Caco-2 (cell line): ENCODE measurements around the gene LRRC53. TPM values are rescaled to one million over a fixed set of nuclear protein-coding genes. Genes with fewer than 3 reads are reported as not detected.

ENCODE experiments used
- Bru-seq: library from RNA; stranded (reverse); fragments of 400-500 nt; gene quantifications from one replicate; lab custom pipeline; 2021; lab: Mats Ljungman, UMichigan
- BruChase-seq, 2 experiments: library from RNA; stranded (reverse); fragments of 400-500 nt; gene quantifications; one replicate each; lab custom pipeline; 2021; lab: Mats Ljungman, UMichigan
- BruUV-seq: library from RNA; stranded (reverse); fragments of 400-500 nt; replicated peaks from 2 replicates; lab custom pipeline; 2021; lab: Mats Ljungman, UMichigan
- CTCF ChIA-PET: fragments of 300-600 bp; sonication (Branson Sonifier 250); formaldehyde crosslinking; loops from one replicate; lab custom pipeline; 2022; ENCODE audit warnings: antibody characterized with exemption; lab: Charles Lee
- POLR2A ChIA-PET: fragments of 300-600 bp; sonication (Branson Sonifier 250); formaldehyde crosslinking; loops from one replicate; lab custom pipeline; 2022; ENCODE audit warnings: antibody characterized with exemption; lab: Charles Lee
- DNase-seq, 2 experiments: peaks; one replicate each; pipeline versions ENCODE4 v3.0.0 to v3.0.0-alpha.2; 2020 to 2022
- H3K27me3 ChIP-seq: replicated peaks from 2 replicates; pipeline ENCODE4 v1.6.0; 2011; ENCODE audit warnings: low read length; ENCODE audit not compliant: control insufficient read depth, insufficient read depth
- H3K36me3 ChIP-seq: 2 replicates; pipeline ENCODE4 v1.5.1; 2011; ENCODE audit warnings: low read length; ENCODE audit not compliant: control insufficient read depth, insufficient read depth
- H3K4me1 ChIP-seq: fragments of 250-450 bp; sonication (Bioruptor Pico); 2 replicates; pipeline ENCODE4 v1.5.1; 2020; ENCODE audit warnings: mild to moderate bottlenecking
- H3K4me3 ChIP-seq: 2 replicates; pipeline ENCODE4 v1.5.1; 2011; ENCODE audit warnings: low read depth, mild to moderate bottlenecking, control low read depth, low read length
- H3K9me3 ChIP-seq: fragments of 250-450 bp; sonication (Bioruptor Pico); 2 replicates; pipeline ENCODE4 v1.5.1; 2020; ENCODE audit warnings: mild to moderate bottlenecking, moderate library complexity
- H3K27ac Mint-ChIP-seq: one replicate; pipeline ENCODE4 v1.8.0; 2022; ENCODE audit warnings: mixed read lengths; ENCODE audit not compliant: unreplicated experiment
- H3K27me3 Mint-ChIP-seq: one replicate; pipeline ENCODE4 v1.8.0; 2022; ENCODE audit warnings: mixed read lengths; ENCODE audit not compliant: insufficient read depth, unreplicated experiment
- H3K36me3 Mint-ChIP-seq: one replicate; pipeline ENCODE4 v1.8.0; 2022; ENCODE audit warnings: mild to moderate bottlenecking, mixed read lengths; ENCODE audit not compliant: insufficient read depth, unreplicated experiment
- H3K4me1 Mint-ChIP-seq: one replicate; pipeline ENCODE4 v1.8.0; 2022; ENCODE audit warnings: low read depth, mixed read lengths; ENCODE audit not compliant: unreplicated experiment
- H3K4me3 Mint-ChIP-seq: one replicate; pipeline ENCODE4 v1.8.0; 2022; ENCODE audit warnings: mild to moderate bottlenecking, moderate library complexity, mixed read lengths; ENCODE audit not compliant: unreplicated experiment
- H3K9me3 Mint-ChIP-seq: one replicate; pipeline ENCODE4 v1.8.0; 2022; ENCODE audit warnings: mixed read lengths; ENCODE audit not compliant: unreplicated experiment
- CTCF ChIP-seq, 2 experiments: fragments of 200-600 bp in 1 of 2; IDR thresholded peaks; 1 replicate in 1 of 2; 2 replicates in 1 of 2; pipeline versions ENCODE4 v1.5.1 to v1.8.0; 2011 to 2022; ENCODE audit warnings: antibody characterized with exemption in 1 of 2, control low read depth in 1 of 2, inconsistent platforms in 1 of 2, low read depth in 1 of 2, low read length in 1 of 2, mild to moderate bottlenecking in 1 of 2, moderate library complexity in 1 of 2; ENCODE audit not compliant: insufficient read depth in 1 of 2, severe bottlenecking in 1 of 2, unreplicated experiment in 1 of 2
- intact Hi-C: fragments of 100-400 bp; cut with micrococcal nuclease; formaldehyde crosslinking; loops from one replicate; pipeline ENCODE4 v1.10.0; 2022; ENCODE audit not compliant: unreplicated experiment
- long read RNA-seq: library from polyadenylated mRNA; stranded (forward); transcript quantifications from one replicate; pipeline ENCODE4 v2.0.0, GENCODE V29; 2022
- total RNA-seq: library from RNA; stranded (reverse); gene quantifications from 2 replicates; pipeline ENCODE4 v1.2.3, GENCODE V29; 2022

LRRC53 gene
- total RNA-seq: not detected in 2 replicates
- Bru-seq, nascent RNA: not detected
- BruChase-seq, experiment 1, labeled RNA remaining after a 2-hour chase: percentile 2 among the genes with signal in this experiment
- BruChase-seq, experiment 2, labeled RNA remaining after a 6-hour chase: percentile 2 among the genes with signal in this experiment
- long read RNA-seq: 0 reads

GRCh38 chr1:74512170-74512915 is at the start of gene LRRC53:
LRRC53 (minus strand) TSS chr1:74512611; CDS start chr1:74483349, 29,262 bp downstream.
- no peak within 1 kb of the TSS for H3K4me3 Mint-ChIP-seq
- POLR2A ChIA-PET: no interaction called here

GRCh38 chr1:74549932-74550331 is 37.5 kb upstream of the LRRC53 start:
- intact Hi-C loops: no loop called here
- no peak for DNase-seq
- Mint-ChIP-seq H3K36me3 (no peaks in the 10 kb centered on the region), H3K9me3 (no peaks in the 10 kb centered on the region), H3K27ac (no peak overlapping the region), H3K4me3 (no peak overlapping the region), H3K4me1 (no peaks in the 10 kb centered on the region), H3K27me3 (peaks cover 17% of the 10 kb centered on the region)
- no peak overlapping the region for H3K4me3 ChIP-seq
- no TSS peak for BruUV-seq
- no peaks in the 10 kb centered on the region for H3K36me3 ChIP-seq
- H3K4me1 ChIP-seq: no peaks in the 10 kb centered on the region
- ChIA-PET POLR2A (no interaction called here), CTCF (interaction anchor here (0.6 kb wide), 1 partner anchor 40 kb away, joined by 4 read pairs; no protein-coding TSS in a partner anchor)
- no peaks in the 10 kb centered on the region for H3K9me3 ChIP-seq
- no peaks in the 10 kb centered on the region for H3K27me3 ChIP-seq
- TF ChIP-seq CTCF (IDR thresholded peaks at IDR 0.05; ENCODE audit: insufficient read depth in 1 of 2, low read depth in 1 of 2, low read length in 1 of 2, severe bottlenecking in 1 of 2, unreplicated experiment in 1 of 2): no peak

More at GRCh38 chr1:74512170-74512915, at the start of gene LRRC53:
- BruUV-seq: no TSS peak
- H3K4me3 ChIP-seq: no peak within 1 kb of the TSS
- H3K27me3 Mint-ChIP-seq: peaks cover 16% of the 10 kb centered on the region
- no peaks in the 10 kb centered on the region for H3K4me1 Mint-ChIP-seq
- H3K27ac Mint-ChIP-seq: no peak within 1 kb of the TSS
- H3K9me3 ChIP-seq: no peaks in the 10 kb centered on the region
- no peaks in the 10 kb centered on the region for H3K27me3 ChIP-seq
- CTCF ChIA-PET: no interaction called here
- no peaks in the 10 kb centered on the region for H3K36me3 ChIP-seq
- TF ChIP-seq CTCF (IDR thresholded peaks at IDR 0.05; ENCODE audit: insufficient read depth in 1 of 2, low read depth in 1 of 2, low read length in 1 of 2, severe bottlenecking in 1 of 2, unreplicated experiment in 1 of 2): no peak
- H3K36me3 Mint-ChIP-seq: no peaks in the 10 kb centered on the region
- no peak for DNase-seq
- H3K4me1 ChIP-seq: no peaks in the 10 kb centered on the region
- no peaks in the 10 kb centered on the region for H3K9me3 Mint-ChIP-seq
- intact Hi-C loops: no loop called here

GRCh38 chr1:74548961-74549750 is 36.7 kb upstream of the LRRC53 start:
- Mint-ChIP-seq H3K4me3 (no peak overlapping the region), H3K36me3 (no peaks in the 10 kb centered on the region), H3K27ac (no peak overlapping the region), H3K4me1 (no peaks in the 10 kb centered on the region), H3K27me3 (peaks cover 12% of the 10 kb centered on the region), H3K9me3 (no peaks in the 10 kb centered on the region)
- no peaks in the 10 kb centered on the region for H3K27me3 ChIP-seq
- intact Hi-C loops: no loop called here
- H3K4me3 ChIP-seq: no peak overlapping the region
- no TSS peak for BruUV-seq
- no peaks in the 10 kb centered on the region for H3K4me1 ChIP-seq
- no peak for DNase-seq
- ChIA-PET POLR2A (no interaction called here), CTCF (interaction anchor here (0.6 kb wide), 1 partner anchor 39 kb away, joined by 4 read pairs; no protein-coding TSS in a partner anchor)
- H3K9me3 ChIP-seq: no peaks in the 10 kb centered on the region
- no peak for TF ChIP-seq CTCF (IDR thresholded peaks at IDR 0.05; ENCODE audit: insufficient read depth in 1 of 2, low read depth in 1 of 2, low read length in 1 of 2, severe bottlenecking in 1 of 2, unreplicated experiment in 1 of 2)
- no peaks in the 10 kb centered on the region for H3K36me3 ChIP-seq
